Raji (cell line): Measurements from ENCODE around the gene SLC15A2.

Experiments
- POLR2A ChIP-seq: IDR thresholded peaks from 2 replicates; pipeline ENCODE4 v1.6.1; 2011; ENCODE audit warnings: low read depth, low read length, control low read depth; ENCODE audit not compliant: insufficient read depth

Gene SLC15A2

GRCh38 chr3:121894301-121894990, at the start of gene SLC15A2:
SLC15A2 (plus strand) TSS chr3:121894401; CDS start chr3:121894477, 76 bp downstream.
- TF ChIP-seq POLR2A, result no peak

- no peak for TF ChIP-seq POLR2A
Measured at GRCh38 chr3:121844892-121845291, 49.3 kb upstream of the SLC15A2 start.

- no peak for TF ChIP-seq POLR2A
Measured at GRCh38 chr3:121852256-121852655, 41.9 kb upstream of the SLC15A2 start.

- no peak for TF ChIP-seq POLR2A
Measured at GRCh38 chr3:121855555-121855954, 38.6 kb upstream of the SLC15A2 start.

- TF ChIP-seq POLR2A, result no peak
Measured at GRCh38 chr3:121863801-121864200, 30.4 kb upstream of the SLC15A2 start.

GRCh38 chr3:121869736-121870135, 24.5 kb upstream of the SLC15A2 start:
- no peak for TF ChIP-seq POLR2A

- no peak for TF ChIP-seq POLR2A
Measured at GRCh38 chr3:121870717-121871116, 23.5 kb upstream of the SLC15A2 start.

- TF ChIP-seq POLR2A, result no peak
Measured at GRCh38 chr3:121871430-121871829, 22.8 kb upstream of the SLC15A2 start.

- TF ChIP-seq POLR2A, result no peak
Measured at GRCh38 chr3:121878411-121878810, 15.8 kb upstream of the SLC15A2 start.

- TF ChIP-seq POLR2A, result no peak
Measured at GRCh38 chr3:121883507-121883906, 10.7 kb upstream of the SLC15A2 start.

GRCh38 chr3:121885386-121885785, 8.8 kb upstream of the SLC15A2 start:
- TF ChIP-seq POLR2A, result no peak

- TF ChIP-seq POLR2A, result no peak
Measured at GRCh38 chr3:121895121-121895520, 920 bp downstream of the SLC15A2 start.

GRCh38 chr3:121895736-121896135, 1.5 kb downstream of the SLC15A2 start:
- no peak for TF ChIP-seq POLR2A

GRCh38 chr3:121896823-121897222, 2.6 kb downstream of the SLC15A2 start:
- TF ChIP-seq POLR2A, result no peak

GRCh38 chr3:121897296-121897695, 3.1 kb downstream of the SLC15A2 start:
- TF ChIP-seq POLR2A, result no peak

GRCh38 chr3:121913305-121913990, 19.2 kb downstream of the SLC15A2 start:
- TF ChIP-seq POLR2A, result no peak

GRCh38 chr3:121914081-121914998, 20.1 kb downstream of the SLC15A2 start:
- TF ChIP-seq POLR2A, result no peak
